ENCODE results near the gene RETN.

RETN gene

GRCh38 chr19:7668842-7669241 is at the start of gene RETN:
Gene RETN (plus strand): TSS chr19:7669049. CDS start chr19:7669327, 278 bp downstream.
- DNase-seq (ENCODE audit: low read depth) = no peak

DNA sequence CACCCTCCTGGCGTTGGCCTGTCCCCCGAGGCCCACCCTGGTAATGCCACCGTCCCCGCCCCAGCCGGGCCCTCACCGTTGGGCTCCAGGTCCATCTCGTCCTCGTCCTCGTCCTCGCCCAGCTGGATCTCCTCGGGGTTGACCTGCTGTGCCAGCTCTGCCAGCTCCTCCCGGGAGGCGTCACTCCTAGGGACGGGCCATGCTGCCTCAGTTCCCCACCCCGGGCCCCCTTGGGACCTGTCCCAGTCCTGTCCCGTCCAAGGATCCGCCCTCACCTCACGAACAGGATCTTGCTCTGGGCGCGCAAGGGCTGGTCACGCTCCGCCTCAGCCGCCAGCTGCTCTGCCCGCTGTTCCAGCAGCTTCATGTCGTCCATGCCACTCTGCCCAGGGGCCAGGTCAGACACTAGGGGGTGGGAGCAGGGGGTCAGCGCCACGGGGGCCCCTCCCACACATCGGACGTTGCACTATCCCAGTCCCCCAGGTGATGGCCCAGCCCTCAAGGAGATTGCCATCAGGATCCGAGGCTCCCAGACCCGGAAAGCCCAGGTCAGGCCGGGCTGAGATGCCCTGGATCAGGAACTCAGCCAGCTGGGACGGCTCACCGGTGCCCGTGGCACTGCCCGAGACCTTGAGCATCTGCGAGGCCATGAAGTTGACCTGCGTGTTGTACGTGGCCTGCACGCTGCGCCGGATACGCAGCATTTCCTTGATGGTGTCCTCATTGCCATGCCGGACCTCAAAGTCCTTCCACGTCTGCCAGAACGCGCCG is 49.0 kb upstream of the RETN start:
- no peak for DNase-seq (ENCODE audit: low read depth)

GRCh38 chr19:7620442-7621412 is 48.1 kb upstream of the RETN start:
- no peak for DNase-seq (ENCODE audit: low read depth)

GRCh38 chr19:7622933-7623685 is 45.7 kb upstream of the RETN start:
- no peak for DNase-seq (ENCODE audit: low read depth)

DNA sequence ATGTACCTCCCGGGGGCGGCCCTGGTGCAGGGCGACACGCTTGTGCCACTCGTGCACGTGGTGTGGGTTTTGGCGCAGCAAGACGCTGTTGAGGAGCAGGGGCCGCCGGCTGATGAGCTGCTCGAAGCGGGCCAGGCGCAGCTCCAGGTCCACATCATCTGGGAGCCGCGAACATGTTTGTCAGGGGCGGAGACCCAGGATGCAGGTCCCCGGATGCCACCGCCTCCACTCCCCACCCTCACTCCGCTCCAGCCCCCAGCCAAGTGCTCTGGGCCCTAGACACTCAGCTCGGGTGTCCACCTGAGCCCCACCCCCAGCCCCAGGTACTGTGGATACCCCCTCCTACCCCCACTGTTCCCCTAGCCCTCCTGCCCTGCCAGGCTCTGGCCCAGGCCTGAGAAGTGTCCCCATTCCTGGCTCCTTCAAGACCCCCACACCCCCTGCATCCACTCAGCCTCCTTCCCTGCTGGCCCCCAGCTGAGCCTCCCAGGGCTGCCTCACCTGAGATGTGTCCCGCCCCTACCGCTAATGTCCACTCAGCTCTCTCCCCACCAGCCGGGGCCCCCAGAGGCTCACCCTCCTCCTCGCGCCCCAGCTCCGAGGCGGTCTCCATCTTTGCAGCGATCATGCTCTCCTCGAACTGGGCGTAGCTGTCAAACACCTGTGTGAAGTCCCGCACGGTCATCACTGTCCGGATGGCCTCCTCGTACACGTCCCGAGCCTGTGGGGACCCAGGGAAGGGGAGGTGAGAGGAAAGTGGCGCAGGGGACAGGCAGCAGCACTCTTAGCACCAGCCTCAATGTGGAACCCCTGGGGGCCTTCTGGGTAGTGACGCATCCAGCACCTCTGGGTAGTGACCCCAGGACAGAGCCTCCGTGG is 44.9 kb upstream of the RETN start:
- DNase-seq (ENCODE audit: low read depth) = no peak

GRCh38 chr19:7624810-7625209 is 44.0 kb upstream of the RETN start:
- DNase-seq (ENCODE audit: low read depth) = no peak

GRCh38 chr19:7625763-7626372 is 43.0 kb upstream of the RETN start:
- DNase-seq (ENCODE audit: low read depth) = no peak

- no peak for DNase-seq (ENCODE audit: low read depth)
Observed at GRCh38 chr19:7627166-7627565, 41.7 kb upstream of the RETN start.

GRCh38 chr19:7628589-7629311 is 40.1 kb upstream of the RETN start:
- no peak for DNase-seq (ENCODE audit: low read depth)

- DNase-seq (ENCODE audit: low read depth) = peak; percentile 94
Observed at GRCh38 chr19:7629347-7630054, 39.3 kb upstream of the RETN start, which contains the start of the genes PET100 and XAB2. Gene PET100 (plus strand): TSS chr19:7629793. CDS start chr19:7629834, 41 bp downstream. Gene XAB2 (minus strand): TSS chr19:7629545. CDS start chr19:7629527, 18 bp downstream.

GRCh38 chr19:7631577-7631976 is 37.3 kb upstream of the RETN start:
- no peak for DNase-seq (ENCODE audit: low read depth)

GRCh38 chr19:7632340-7633203 is 36.3 kb upstream of the RETN start:
- no peak for DNase-seq (ENCODE audit: low read depth)

DNA sequence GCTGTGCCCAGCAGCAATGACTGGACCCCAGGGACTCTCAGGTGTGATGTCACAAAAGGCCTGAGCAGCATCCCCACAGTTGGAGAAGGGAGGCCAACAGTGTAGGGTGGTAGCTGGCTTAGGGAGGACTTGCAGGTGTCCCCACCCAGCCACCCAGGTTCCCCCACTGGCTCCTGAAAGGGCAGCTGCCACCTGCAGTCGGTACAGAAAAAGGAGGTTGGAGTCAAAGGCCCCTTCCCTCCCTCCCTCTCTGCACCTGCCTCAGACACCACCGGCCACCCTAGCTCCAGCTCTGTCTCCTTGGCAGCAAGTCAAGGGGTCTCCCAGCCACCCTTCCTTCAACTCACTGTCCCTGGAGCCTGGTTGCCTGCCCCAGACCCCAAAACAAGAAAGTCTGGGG is 35.2 kb upstream of the RETN start, which contains the start of gene PCP2:
Gene PCP2, minus strand, starts transcription at position 22 of the 400 bp plus-strand sequence. CDS start 262 bp downstream, outside the sequence.
- DNase-seq (ENCODE audit: low read depth) = no peak

DNA sequence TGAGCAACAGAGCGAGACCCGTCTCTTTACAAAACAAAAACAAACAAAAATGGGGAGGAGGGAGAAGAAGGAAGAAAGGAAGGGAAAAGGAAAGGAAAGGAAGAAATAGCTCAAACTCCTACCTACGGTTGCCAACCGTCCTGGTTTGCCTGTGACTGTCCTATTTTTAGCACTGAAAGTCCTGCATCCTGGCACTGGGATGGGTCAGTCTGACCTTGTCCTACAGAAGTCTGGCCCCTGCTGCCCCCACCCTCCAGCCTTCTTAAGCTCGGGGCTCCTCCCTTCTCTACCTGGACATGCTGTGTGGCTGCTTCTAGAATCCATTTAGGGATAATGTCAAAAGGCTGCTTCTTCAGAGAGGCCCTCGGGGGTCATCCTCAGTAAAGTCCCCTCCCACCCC is 33.2 kb upstream of the RETN start:
- no peak for DNase-seq (ENCODE audit: low read depth)

DNA sequence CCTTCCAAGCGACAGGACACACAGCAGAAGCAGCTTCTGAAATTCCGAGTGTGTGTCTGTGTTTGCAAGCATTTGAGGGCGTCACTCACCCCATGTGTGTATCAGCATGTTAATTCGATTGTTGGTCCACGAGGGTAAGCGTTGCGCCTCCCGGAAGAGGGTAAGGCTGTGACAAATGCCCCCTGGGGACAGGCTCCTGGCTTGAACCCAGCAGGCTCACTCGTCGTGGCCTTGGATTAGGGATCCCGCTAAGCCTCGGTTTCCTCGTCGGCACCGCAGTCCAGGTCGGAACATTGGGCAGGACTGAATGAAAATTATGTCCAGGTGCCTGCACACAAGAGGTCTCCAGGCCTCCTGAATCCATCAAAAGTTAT is 32.5 kb upstream of the RETN start:
- no peak for DNase-seq (ENCODE audit: low read depth)

DNA sequence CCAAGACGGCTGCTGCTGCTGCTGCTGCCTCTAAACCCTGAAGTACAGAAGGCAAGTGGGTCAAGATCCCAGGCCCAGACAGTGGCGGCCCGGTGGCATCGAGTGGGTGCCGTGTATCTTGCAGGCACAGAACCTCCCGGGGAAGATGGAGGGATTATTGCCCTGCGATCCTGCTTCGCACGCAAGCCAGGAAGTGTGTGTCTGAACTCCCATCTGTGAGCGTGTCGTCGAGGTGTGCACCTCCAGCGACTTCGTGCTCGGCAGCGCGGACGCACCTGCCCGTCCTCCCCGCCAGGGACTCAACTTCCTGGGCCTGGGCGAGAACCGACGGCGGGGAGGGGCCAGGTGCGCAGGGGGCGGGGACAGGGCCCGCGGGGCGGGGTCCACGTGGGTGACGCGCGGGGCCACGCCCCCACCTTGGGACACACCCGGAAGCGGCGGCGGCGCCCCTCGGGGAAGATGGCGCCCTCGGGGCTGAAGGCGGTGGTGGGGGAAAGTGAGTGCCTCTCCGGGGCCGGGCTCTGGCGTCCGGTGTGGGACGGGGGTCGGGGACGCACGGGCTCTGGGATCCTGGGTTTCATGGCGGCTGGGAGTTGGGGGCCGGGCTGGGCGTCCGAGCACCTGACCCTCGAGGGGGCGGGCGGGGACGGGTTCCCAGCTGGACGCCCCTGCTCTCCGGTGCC is 32.0 kb upstream of the RETN start, which contains the start of gene STXBP2:
Gene STXBP2, plus strand, starts transcription at position 420 of the 683 bp plus-strand sequence. Its CDS starts 40 bp downstream, at position 460.
- DNase-seq (ENCODE audit: low read depth) = peak; percentile 88
